Stimulated activated CD8-positive, alpha-beta memory T cell treated with anti-CD3 and anti-CD28 coated beads, Interleukin-2, amount 100 ng/mL, for 48 hours (primary cell): ENCODE measurements around the gene FBXO4.
A peak's percentile ranks its signal among the peaks of the same experiment; 100 is the strongest.

Source experiments
- DNase-seq, 2 donors: peaks; one replicate each; pipeline ENCODE4 v3.0.0-alpha.2; 2020; ENCODE audit warnings: low read depth in 2 of 2

FBXO4 gene

GRCh38 chr5:41924872-41925554 is at the start of gene FBXO4:
Gene FBXO4, plus strand, starts transcription at chr5:41925281. Its CDS starts 29 bp downstream, at chr5:41925310.
- DNase-seq = peak; percentile 82

GRCh38 chr5:41876678-41877077 is 48.4 kb upstream of the FBXO4 start:
- no peak for DNase-seq

GRCh38 chr5:41877408-41877807 is 47.7 kb upstream of the FBXO4 start:
- no peak for DNase-seq

GRCh38 chr5:41878173-41878572 is 46.9 kb upstream of the FBXO4 start:
- no peak for DNase-seq

GRCh38 chr5:41878643-41879478 is 46.2 kb upstream of the FBXO4 start:
- no peak for DNase-seq

- no peak for DNase-seq
These were observed 42.3 kb upstream of the FBXO4 start for GRCh38 chr5:41882765-41883164.

GRCh38 chr5:41883243-41883642 is 41.8 kb upstream of the FBXO4 start:
- DNase-seq = no peak

GRCh38 chr5:41883936-41884335 is 41.1 kb upstream of the FBXO4 start:
- DNase-seq = no peak

- no peak for DNase-seq
These were observed 39.8 kb upstream of the FBXO4 start for GRCh38 chr5:41885286-41885685.

GRCh38 chr5:41891066-41891707 is 33.9 kb upstream of the FBXO4 start:
- DNase-seq = no peak

- DNase-seq = no peak
These were observed 33.0 kb upstream of the FBXO4 start for GRCh38 chr5:41892031-41892430.

GRCh38 chr5:41893074-41893851 is 31.8 kb upstream of the FBXO4 start:
- DNase-seq = no peak

- DNase-seq = no peak
These were observed 28.9 kb upstream of the FBXO4 start for GRCh38 chr5:41896230-41896629.

GRCh38 chr5:41903382-41903891 is 21.6 kb upstream of the FBXO4 start:
- DNase-seq = no peak

GRCh38 chr5:41903892-41904799 is 20.9 kb upstream of the FBXO4 start, which contains the start of gene RIMOC1:
Gene RIMOC1, plus strand, starts transcription at chr5:41904344. Its CDS starts 24 bp downstream, at chr5:41904368.
- peak; percentile 97 to 98 for DNase-seq

GRCh38 chr5:41906151-41906550 is 18.9 kb upstream of the FBXO4 start:
- DNase-seq = no peak

GRCh38 chr5:41908374-41909079 is 16.6 kb upstream of the FBXO4 start:
- no peak for DNase-seq

GRCh38 chr5:41918105-41918504 is 7.0 kb upstream of the FBXO4 start:
- no peak for DNase-seq

- DNase-seq = no peak
These were observed 3.9 kb upstream of the FBXO4 start for GRCh38 chr5:41921166-41921565.

- DNase-seq = no peak
These were observed 3.2 kb upstream of the FBXO4 start for GRCh38 chr5:41921874-41922273.
